HFFc6 (cell line): ENCODE measurements around the gene SSU72. TPM values are rescaled to one million over a fixed set of nuclear protein-coding genes. Genes with fewer than 3 reads are reported as not detected.
A peak's percentile ranks its signal among the peaks of the same experiment; 100 is the strongest.

Experiments
- DNase-seq: peaks from one replicate; pipeline ENCODE4 v3.0.0-alpha.2; 2018
- H3K27ac Mint-ChIP-seq: 2 replicates; pipeline ENCODE4 v1.8.0; 2020; ENCODE audit warnings: mild to moderate bottlenecking, mixed read lengths
- H3K27me3 Mint-ChIP-seq: 2 replicates; pipeline ENCODE4 v1.8.0; 2021; ENCODE audit warnings: mild to moderate bottlenecking, moderate library complexity, mixed read lengths; ENCODE audit not compliant: insufficient read depth
- H3K36me3 Mint-ChIP-seq: 2 replicates; pipeline ENCODE4 v1.8.0; 2021; ENCODE audit warnings: low read depth, mixed read lengths
- H3K4me1 Mint-ChIP-seq: 2 replicates; pipeline ENCODE4 v1.8.0; 2020; ENCODE audit warnings: low read depth, mixed read lengths
- H3K4me3 Mint-ChIP-seq: 2 replicates; pipeline ENCODE4 v1.8.0; 2020; ENCODE audit warnings: mild to moderate bottlenecking, moderate library complexity, mixed read lengths
- H3K9me3 Mint-ChIP-seq: 2 replicates; pipeline ENCODE4 v1.8.0; 2020; ENCODE audit warnings: mild to moderate bottlenecking, mixed read lengths
- total RNA-seq, 6 experiments: library from RNA; stranded (reverse); fragmentation: NEBNext Ultra II Directional; extraction: Animal tissue kit (Norgen Biotek cat#: 25700); gene quantifications; 2 replicates in 1 of 6; 3 replicates in 5 of 6; pipeline ENCODE4 v1.2.3, GENCODE V29; 2021
- TF ChIP-seq, protein P1 (sequence below): fragments of 200-600 bp; sonication (generic); IDR thresholded peaks from 2 replicates; pipeline ENCODE4 v1.5.0; 2021; ENCODE audit warnings: antibody characterized with exemption, mild to moderate bottlenecking

The SSU72 gene
- total RNA-seq, 6 experiments from 2014 or later, result 132 to 156 (median 137) TPM

DNA sequence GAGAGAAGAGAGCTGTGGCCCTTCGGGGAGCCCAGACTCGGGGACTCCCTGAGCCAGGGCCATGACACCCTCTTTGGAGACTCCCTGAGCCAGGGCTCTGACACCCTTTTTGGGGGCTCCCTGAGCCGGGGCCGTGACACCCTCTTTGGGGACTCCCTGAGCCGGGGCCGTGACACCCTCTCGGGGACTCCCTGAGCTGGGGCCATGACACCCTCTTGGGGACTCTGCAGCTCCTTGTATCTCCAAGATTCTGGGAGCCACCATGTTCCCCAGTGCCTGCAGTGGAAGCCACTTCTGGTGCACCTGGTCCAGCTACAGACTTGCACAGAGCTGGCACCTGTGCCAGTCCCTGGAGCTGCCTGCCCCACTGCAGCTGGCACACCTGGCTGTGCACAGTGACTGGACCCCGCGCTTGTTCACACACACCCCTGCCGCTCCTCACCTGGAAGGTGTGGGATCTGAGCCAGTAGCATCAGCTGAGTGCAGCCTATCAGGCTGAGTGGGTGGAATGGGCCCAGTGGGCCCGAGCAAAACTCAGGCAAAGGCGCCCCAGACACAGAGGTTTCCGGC lies 3.8 kb upstream of the SSU72 start:
- Mint-ChIP-seq H3K36me3 (peaks cover 6% of the 10 kb centered on the region), H3K9me3 (no peaks in the 10 kb centered on the region), H3K4me3 (no peak overlapping the region), H3K27ac (no peak overlapping the region), H3K4me1 (peaks cover 16% of the 10 kb centered on the region), H3K27me3 (peaks cover 34% of the 10 kb centered on the region)
- no peak for DNase-seq
- TF ChIP-seq, protein P1, sequence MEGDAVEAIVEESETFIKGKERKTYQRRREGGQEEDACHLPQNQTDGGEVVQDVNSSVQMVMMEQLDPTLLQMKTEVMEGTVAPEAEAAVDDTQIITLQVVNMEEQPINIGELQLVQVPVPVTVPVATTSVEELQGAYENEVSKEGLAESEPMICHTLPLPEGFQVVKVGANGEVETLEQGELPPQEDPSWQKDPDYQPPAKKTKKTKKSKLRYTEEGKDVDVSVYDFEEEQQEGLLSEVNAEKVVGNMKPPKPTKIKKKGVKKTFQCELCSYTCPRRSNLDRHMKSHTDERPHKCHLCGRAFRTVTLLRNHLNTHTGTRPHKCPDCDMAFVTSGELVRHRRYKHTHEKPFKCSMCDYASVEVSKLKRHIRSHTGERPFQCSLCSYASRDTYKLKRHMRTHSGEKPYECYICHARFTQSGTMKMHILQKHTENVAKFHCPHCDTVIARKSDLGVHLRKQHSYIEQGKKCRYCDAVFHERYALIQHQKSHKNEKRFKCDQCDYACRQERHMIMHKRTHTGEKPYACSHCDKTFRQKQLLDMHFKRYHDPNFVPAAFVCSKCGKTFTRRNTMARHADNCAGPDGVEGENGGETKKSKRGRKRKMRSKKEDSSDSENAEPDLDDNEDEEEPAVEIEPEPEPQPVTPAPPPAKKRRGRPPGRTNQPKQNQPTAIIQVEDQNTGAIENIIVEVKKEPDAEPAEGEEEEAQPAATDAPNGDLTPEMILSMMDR, result no peak

DNA sequence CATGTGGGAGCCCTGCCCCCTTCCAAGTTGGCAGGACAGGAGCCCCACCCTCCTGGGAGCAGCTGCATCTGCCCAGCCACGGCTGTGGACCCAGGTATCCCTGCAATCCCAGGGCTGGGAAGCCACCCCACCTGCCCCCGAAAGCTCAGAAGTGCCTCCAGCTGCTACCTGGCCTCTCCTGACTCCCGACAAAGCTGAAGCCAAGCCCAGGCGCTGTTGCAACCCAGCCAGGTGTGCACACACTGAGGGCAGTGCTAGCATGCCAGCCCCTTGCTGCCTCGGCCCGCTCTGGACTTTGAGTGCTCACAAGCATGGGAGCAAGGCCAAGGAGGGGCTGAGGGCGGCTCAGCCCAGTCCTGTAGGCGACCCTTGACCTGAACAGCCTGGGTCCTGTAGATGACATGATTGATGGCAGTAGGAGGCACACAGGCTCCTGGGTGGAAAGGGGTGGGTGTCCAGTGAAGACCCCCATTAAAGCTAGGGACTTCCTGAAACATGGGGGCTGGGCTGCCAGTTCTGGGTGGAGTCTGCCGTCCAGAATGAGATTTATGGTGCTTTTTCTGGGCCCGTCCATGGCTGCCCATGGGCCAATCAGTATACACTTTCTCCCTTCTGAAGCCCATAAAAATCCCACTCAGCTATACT lies 2.8 kb upstream of the SSU72 start:
- H3K36me3 Mint-ChIP-seq, result peaks cover 9% of the 10 kb centered on the region
- TF ChIP-seq, protein P1, result no peak
- no peak overlapping the region for H3K27ac Mint-ChIP-seq
- peaks cover 25% of the 10 kb centered on the region for H3K27me3 Mint-ChIP-seq
- no peaks in the 10 kb centered on the region for H3K9me3 Mint-ChIP-seq
- no peak for DNase-seq
- peaks cover 19% of the 10 kb centered on the region for H3K4me1 Mint-ChIP-seq
- H3K4me3 Mint-ChIP-seq, result no peak overlapping the region

DNA sequence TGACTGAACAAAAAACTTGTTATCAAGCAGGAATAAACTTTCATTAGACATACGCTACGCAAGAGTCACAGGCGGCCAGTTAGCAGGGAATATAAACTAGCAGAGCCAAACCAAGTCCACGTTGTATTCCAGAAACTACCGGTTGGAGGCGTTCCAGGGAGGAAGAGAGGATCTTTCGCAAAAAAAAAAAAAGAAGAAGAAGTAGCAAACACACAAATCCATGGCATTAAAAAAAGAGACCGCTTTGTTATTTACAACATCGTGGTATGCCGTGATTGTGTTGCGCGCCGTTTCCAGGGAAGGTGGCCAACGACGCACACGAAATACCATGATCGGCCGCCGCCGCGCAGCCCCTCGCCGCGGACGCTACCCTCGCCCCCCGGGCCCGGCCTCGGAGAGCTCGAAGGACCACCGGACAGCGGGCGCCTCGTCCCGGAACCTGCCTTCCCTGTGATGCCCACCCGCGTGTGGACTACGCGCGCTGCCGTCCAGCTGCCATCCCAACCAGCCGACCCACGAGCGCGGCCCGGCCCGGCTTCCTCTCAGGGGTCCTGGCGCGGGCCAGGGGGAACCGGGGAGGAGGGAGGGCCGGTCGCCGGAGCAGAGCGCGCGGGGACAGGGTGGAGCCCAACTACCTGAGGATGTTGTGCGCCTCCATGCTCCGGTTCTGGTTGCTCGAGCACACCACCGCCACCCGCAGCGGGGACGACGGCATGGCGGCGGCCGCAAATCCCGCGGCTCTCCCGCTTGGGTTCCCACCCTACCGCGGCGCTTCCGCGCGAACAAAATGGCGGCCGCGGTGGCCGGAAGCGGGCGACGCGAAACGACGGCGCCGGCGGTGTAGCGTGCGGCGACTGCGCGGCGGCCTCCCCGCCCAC lies 581 bp downstream of the SSU72 start:
- TF ChIP-seq, protein P1, result peak; percentile 55
- Mint-ChIP-seq H3K4me1 (peaks cover 35% of the 10 kb centered on the region), H3K27me3 (peaks cover 6% of the 10 kb centered on the region), H3K27ac (peak overlapping the region; percentile 99), H3K9me3 (no peaks in the 10 kb centered on the region), H3K4me3 (peak overlapping the region; percentile 98), H3K36me3 (peaks cover 29% of the 10 kb centered on the region)
- DNase-seq, result peak; percentile 48

GRCh38 chr1:1569341-1569740 lies 5.3 kb downstream of the SSU72 start:
- H3K9me3 Mint-ChIP-seq, result no peaks in the 10 kb centered on the region
- peaks cover 27% of the 10 kb centered on the region for H3K4me1 Mint-ChIP-seq
- DNase-seq, result no peak
- H3K27me3 Mint-ChIP-seq, result no peaks in the 10 kb centered on the region
- no peak overlapping the region for H3K27ac Mint-ChIP-seq
- H3K4me3 Mint-ChIP-seq, result no peak overlapping the region
- H3K36me3 Mint-ChIP-seq, result peaks cover 47% of the 10 kb centered on the region
- TF ChIP-seq, protein P1, result no peak

GRCh38 chr1:1567891-1568291 lies 6.8 kb downstream of the SSU72 start:
- DNase-seq, result no peak
- Mint-ChIP-seq H3K36me3 (peaks cover 46% of the 10 kb centered on the region), H3K4me1 (peaks cover 22% of the 10 kb centered on the region), H3K4me3 (no peak overlapping the region), H3K27me3 (no peaks in the 10 kb centered on the region), H3K9me3 (no peaks in the 10 kb centered on the region), H3K27ac (no peak overlapping the region)
- TF ChIP-seq, protein P1, result no peak
